Measurements from ENCODE around the gene DOCK1.

Gene DOCK1

GRCh38 chr10:127142136-127142535 is 236.9 kb downstream of the DOCK1 start:
- H3K4ac ChIP-seq (ENCODE audit: low read depth, low read length): no peak overlapping the region
- peak; percentile 32 for DNase-seq
- peaks cover 3% of the 10 kb centered on the region for H3K36me3 ChIP-seq (ENCODE audit: control insufficient read depth, insufficient read depth, low read length)
- no CpG with 5 or more reads among the region's 6 CpGs for whole genome bisulfite sequencing (ENCODE audit: extremely low coverage, insufficient coverage, low lambda C conversion rate)
- no peak overlapping the region for H3K23ac ChIP-seq (ENCODE audit: low read length)
- no peak overlapping the region for H3K4me2 ChIP-seq (ENCODE audit: low read length)
- H4K8ac ChIP-seq (ENCODE audit: low read depth, low read length): no peak overlapping the region
- H2BK120ac ChIP-seq (ENCODE audit: low read depth, low read length): no peak overlapping the region
- no peak overlapping the region for H4K5ac ChIP-seq (ENCODE audit: low read length)
- no peak overlapping the region for H3K27ac ChIP-seq (ENCODE audit: low read depth, low read length)
- no peak overlapping the region for H3K9ac ChIP-seq (ENCODE audit: low read length)
- no peak overlapping the region for H2BK5ac ChIP-seq (ENCODE audit: low read length)
- H3K4me1 ChIP-seq (ENCODE audit: control insufficient read depth, low read depth, low read length): no peaks in the 10 kb centered on the region
- H3K18ac ChIP-seq (ENCODE audit: low read length): no peak overlapping the region
- H2AK5ac ChIP-seq (ENCODE audit: low read length): no peak overlapping the region
- no peak overlapping the region for H3K4me3 ChIP-seq (ENCODE audit: low read length)
- H3K56ac ChIP-seq (ENCODE audit: low read length): no peak overlapping the region
- H2BK15ac ChIP-seq (replicated peaks; ENCODE audit: low read depth): no peak overlapping the region
- H3K27me3 ChIP-seq (ENCODE audit: insufficient read depth, low read length, poor library complexity): no peaks in the 10 kb centered on the region
- no peaks in the 10 kb centered on the region for H3K79me1 ChIP-seq (ENCODE audit: low read length)
- no peaks in the 10 kb centered on the region for H3K79me2 ChIP-seq (ENCODE audit: control insufficient read depth, insufficient read depth, low read length)

- no peak overlapping the region for H3K18ac ChIP-seq (ENCODE audit: low read length)
- DNase-seq: no peak
- no peaks in the 10 kb centered on the region for H3K79me2 ChIP-seq (ENCODE audit: control insufficient read depth, insufficient read depth, low read length)
- H2BK120ac ChIP-seq (ENCODE audit: low read depth, low read length): no peak overlapping the region
- no peak overlapping the region for H3K4me2 ChIP-seq (ENCODE audit: low read length)
- H3K4me1 ChIP-seq (ENCODE audit: control insufficient read depth, low read depth, low read length): no peaks in the 10 kb centered on the region
- H3K4ac ChIP-seq (ENCODE audit: low read depth, low read length): no peak overlapping the region
- no peak overlapping the region for H3K9ac ChIP-seq (ENCODE audit: low read length)
- H3K36me3 ChIP-seq (ENCODE audit: control insufficient read depth, insufficient read depth, low read length): peaks cover 3% of the 10 kb centered on the region
- H3K56ac ChIP-seq (ENCODE audit: low read length): no peak overlapping the region
- H3K27me3 ChIP-seq (ENCODE audit: insufficient read depth, low read length, poor library complexity): no peaks in the 10 kb centered on the region
- H4K5ac ChIP-seq (ENCODE audit: low read length): no peak overlapping the region
- H3K23ac ChIP-seq (ENCODE audit: low read length): no peak overlapping the region
- no CpG with 5 or more reads among the region's 5 CpGs for WGBS (ENCODE audit: extremely low coverage, insufficient coverage, low lambda C conversion rate)
- H2BK5ac ChIP-seq (ENCODE audit: low read length): no peak overlapping the region
- H4K8ac ChIP-seq (ENCODE audit: low read depth, low read length): no peak overlapping the region
- H2AK5ac ChIP-seq (ENCODE audit: low read length): no peak overlapping the region
- no peak overlapping the region for H3K4me3 ChIP-seq (ENCODE audit: low read length)
- no peak overlapping the region for H3K27ac ChIP-seq (ENCODE audit: low read depth, low read length)
- no peak overlapping the region for H2BK15ac ChIP-seq (replicated peaks; ENCODE audit: low read depth)
- H3K79me1 ChIP-seq (ENCODE audit: low read length): no peaks in the 10 kb centered on the region
Observed at GRCh38 chr10:127142856-127143255, 237.6 kb downstream of the DOCK1 start.

- H2BK5ac ChIP-seq (ENCODE audit: low read length): no peak overlapping the region
- H2AK5ac ChIP-seq (ENCODE audit: low read length): no peak overlapping the region
- H3K4me1 ChIP-seq (ENCODE audit: control insufficient read depth, low read depth, low read length): no peaks in the 10 kb centered on the region
- no peak overlapping the region for H3K9ac ChIP-seq (ENCODE audit: low read length)
- H2BK120ac ChIP-seq (ENCODE audit: low read depth, low read length): no peak overlapping the region
- no peak overlapping the region for H4K5ac ChIP-seq (ENCODE audit: low read length)
- H3K36me3 ChIP-seq (ENCODE audit: control insufficient read depth, insufficient read depth, low read length): no peaks in the 10 kb centered on the region
- H3K4ac ChIP-seq (ENCODE audit: low read depth, low read length): no peak overlapping the region
- no peak overlapping the region for H4K8ac ChIP-seq (ENCODE audit: low read depth, low read length)
- no CpG with 5 or more reads among the region's 6 CpGs for WGBS (ENCODE audit: extremely low coverage, insufficient coverage, low lambda C conversion rate)
- no peaks in the 10 kb centered on the region for H3K79me1 ChIP-seq (ENCODE audit: low read length)
- H3K18ac ChIP-seq (ENCODE audit: low read length): no peak overlapping the region
- no peak overlapping the region for H3K56ac ChIP-seq (ENCODE audit: low read length)
- no peak overlapping the region for H3K23ac ChIP-seq (ENCODE audit: low read length)
- H3K27me3 ChIP-seq (ENCODE audit: insufficient read depth, low read length, poor library complexity): no peaks in the 10 kb centered on the region
- no peak for DNase-seq
- no peak overlapping the region for H3K4me3 ChIP-seq (ENCODE audit: low read length)
- H3K79me2 ChIP-seq (ENCODE audit: control insufficient read depth, insufficient read depth, low read length): no peaks in the 10 kb centered on the region
- no peak overlapping the region for H3K27ac ChIP-seq (ENCODE audit: low read depth, low read length)
- no peak overlapping the region for H2BK15ac ChIP-seq (replicated peaks; ENCODE audit: low read depth)
- H3K4me2 ChIP-seq (ENCODE audit: low read length): no peak overlapping the region
Observed at GRCh38 chr10:127145173-127145572, 239.9 kb downstream of the DOCK1 start.

- Histone ChIP-seq H2BK15ac (replicated peaks; ENCODE audit: low read depth) (no peak overlapping the region), H3K27me3 (ENCODE audit: insufficient read depth, low read length, poor library complexity) (no peaks in the 10 kb centered on the region), H3K4me1 (ENCODE audit: control insufficient read depth, low read depth, low read length) (no peaks in the 10 kb centered on the region), H3K4ac (ENCODE audit: low read depth, low read length) (no peak overlapping the region), H3K4me3 (ENCODE audit: low read length) (no peak overlapping the region), H3K36me3 (ENCODE audit: control insufficient read depth, insufficient read depth, low read length) (no peaks in the 10 kb centered on the region), H2BK5ac (ENCODE audit: low read length) (no peak overlapping the region), H4K5ac (ENCODE audit: low read length) (no peak overlapping the region), H2AK5ac (ENCODE audit: low read length) (no peak overlapping the region), H3K18ac (ENCODE audit: low read length) (no peak overlapping the region), H3K23ac (ENCODE audit: low read length) (no peak overlapping the region), H3K79me2 (ENCODE audit: control insufficient read depth, insufficient read depth, low read length) (no peaks in the 10 kb centered on the region), H3K27ac (ENCODE audit: low read depth, low read length) (no peak overlapping the region), H2BK120ac (ENCODE audit: low read depth, low read length) (no peak overlapping the region), H3K4me2 (ENCODE audit: low read length) (no peak overlapping the region), H3K9ac (ENCODE audit: low read length) (no peak overlapping the region), H3K79me1 (ENCODE audit: low read length) (no peaks in the 10 kb centered on the region), H3K56ac (ENCODE audit: low read length) (no peak overlapping the region), H4K8ac (ENCODE audit: low read depth, low read length) (no peak overlapping the region)
- WGBS (ENCODE audit: extremely low coverage, insufficient coverage, low lambda C conversion rate): no CpG with 5 or more reads among the region's 9 CpGs
- no peak for DNase-seq
Observed at GRCh38 chr10:127146661-127147060, 241.4 kb downstream of the DOCK1 start.

GRCh38 chr10:127148066-127148932 is 243.1 kb downstream of the DOCK1 start:
- no peak overlapping the region for H3K23ac ChIP-seq (ENCODE audit: low read length)
- no peaks in the 10 kb centered on the region for H3K79me2 ChIP-seq (ENCODE audit: control insufficient read depth, insufficient read depth, low read length)
- no peaks in the 10 kb centered on the region for H3K79me1 ChIP-seq (ENCODE audit: low read length)
- no peak overlapping the region for H2BK15ac ChIP-seq (replicated peaks; ENCODE audit: low read depth)
- no peak overlapping the region for H2BK120ac ChIP-seq (ENCODE audit: low read depth, low read length)
- H4K8ac ChIP-seq (ENCODE audit: low read depth, low read length): no peak overlapping the region
- WGBS (ENCODE audit: extremely low coverage, insufficient coverage, low lambda C conversion rate): no CpG with 5 or more reads among the region's 15 CpGs
- H3K4me2 ChIP-seq (ENCODE audit: low read length): no peak overlapping the region
- DNase-seq: peak; percentile 6
- H3K9ac ChIP-seq (ENCODE audit: low read length): no peak overlapping the region
- no peak overlapping the region for H2BK5ac ChIP-seq (ENCODE audit: low read length)
- no peaks in the 10 kb centered on the region for H3K27me3 ChIP-seq (ENCODE audit: insufficient read depth, low read length, poor library complexity)
- H3K56ac ChIP-seq (ENCODE audit: low read length): no peak overlapping the region
- H3K36me3 ChIP-seq (ENCODE audit: control insufficient read depth, insufficient read depth, low read length): no peaks in the 10 kb centered on the region
- no peak overlapping the region for H3K27ac ChIP-seq (ENCODE audit: low read depth, low read length)
- H2AK5ac ChIP-seq (ENCODE audit: low read length): no peak overlapping the region
- H3K4me3 ChIP-seq (ENCODE audit: low read length): no peak overlapping the region
- H3K4ac ChIP-seq (ENCODE audit: low read depth, low read length): no peak overlapping the region
- no peaks in the 10 kb centered on the region for H3K4me1 ChIP-seq (ENCODE audit: control insufficient read depth, low read depth, low read length)
- H3K18ac ChIP-seq (ENCODE audit: low read length): no peak overlapping the region
- no peak overlapping the region for H4K5ac ChIP-seq (ENCODE audit: low read length)

- no CpG with 5 or more reads among the region's 2 CpGs for WGBS (ENCODE audit: extremely low coverage, insufficient coverage, low lambda C conversion rate)
- Histone ChIP-seq H3K36me3 (ENCODE audit: control insufficient read depth, insufficient read depth, low read length) (no peaks in the 10 kb centered on the region), H3K56ac (ENCODE audit: low read length) (no peak overlapping the region), H2BK15ac (replicated peaks; ENCODE audit: low read depth) (no peak overlapping the region), H3K27me3 (ENCODE audit: insufficient read depth, low read length, poor library complexity) (no peaks in the 10 kb centered on the region), H2AK5ac (ENCODE audit: low read length) (no peak overlapping the region), H3K9ac (ENCODE audit: low read length) (no peak overlapping the region), H3K79me2 (ENCODE audit: control insufficient read depth, insufficient read depth, low read length) (no peaks in the 10 kb centered on the region), H3K27ac (ENCODE audit: low read depth, low read length) (peak overlapping the region; percentile 9), H3K4me2 (ENCODE audit: low read length) (no peak overlapping the region), H2BK5ac (ENCODE audit: low read length) (no peak overlapping the region), H3K79me1 (ENCODE audit: low read length) (no peaks in the 10 kb centered on the region), H4K8ac (ENCODE audit: low read depth, low read length) (no peak overlapping the region), H4K5ac (ENCODE audit: low read length) (no peak overlapping the region), H3K18ac (ENCODE audit: low read length) (no peak overlapping the region), H3K23ac (ENCODE audit: low read length) (no peak overlapping the region), H3K4me3 (ENCODE audit: low read length) (no peak overlapping the region), H3K4me1 (ENCODE audit: control insufficient read depth, low read depth, low read length) (no peaks in the 10 kb centered on the region), H2BK120ac (ENCODE audit: low read depth, low read length) (no peak overlapping the region), H3K4ac (ENCODE audit: low read depth, low read length) (no peak overlapping the region)
- DNase-seq: peak; percentile 6
Observed at GRCh38 chr10:127148933-127149220, 243.6 kb downstream of the DOCK1 start.

All from mesendoderm (in vitro differentiated cells).